Measurements from ENCODE around the gene CFAP126.

The CFAP126 gene

DNA sequence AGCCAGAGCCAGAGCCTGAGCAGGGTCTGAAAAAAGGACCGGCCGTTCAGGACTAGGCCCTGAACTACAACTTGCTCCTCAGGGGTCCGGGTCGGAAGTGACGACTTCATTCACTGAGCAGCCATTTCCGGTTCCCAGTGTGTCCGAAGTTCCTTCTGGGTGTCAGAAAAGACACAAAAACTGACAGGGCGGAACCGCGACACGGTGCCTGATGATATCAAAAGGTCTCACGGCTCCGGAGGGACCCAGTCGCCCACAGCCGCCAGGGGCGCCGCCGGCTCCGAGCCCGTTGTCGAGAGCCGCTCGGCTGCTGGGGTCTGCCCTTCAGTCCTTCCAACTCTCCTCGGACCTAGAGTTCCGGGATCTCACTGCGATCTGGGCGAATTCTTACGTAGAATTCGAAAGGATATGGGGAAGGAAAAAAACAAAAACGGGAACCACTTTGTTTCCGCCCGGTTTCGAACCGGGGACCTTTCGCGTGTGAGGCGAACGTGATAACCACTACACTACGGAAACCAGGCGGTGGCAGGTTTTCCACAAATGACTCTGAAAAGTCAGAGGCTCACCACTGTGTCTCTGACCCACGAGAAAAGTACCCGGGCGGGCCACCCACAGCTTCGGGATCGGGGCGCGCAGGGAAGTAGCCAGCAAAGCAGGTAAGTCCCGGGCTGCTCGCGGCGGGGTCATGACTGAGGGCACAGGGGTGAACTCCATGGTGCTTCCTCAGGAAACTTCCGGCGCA lies 31.8 kb upstream of the CFAP126 start (continued):
- TF ChIP-seq, protein P1, sequence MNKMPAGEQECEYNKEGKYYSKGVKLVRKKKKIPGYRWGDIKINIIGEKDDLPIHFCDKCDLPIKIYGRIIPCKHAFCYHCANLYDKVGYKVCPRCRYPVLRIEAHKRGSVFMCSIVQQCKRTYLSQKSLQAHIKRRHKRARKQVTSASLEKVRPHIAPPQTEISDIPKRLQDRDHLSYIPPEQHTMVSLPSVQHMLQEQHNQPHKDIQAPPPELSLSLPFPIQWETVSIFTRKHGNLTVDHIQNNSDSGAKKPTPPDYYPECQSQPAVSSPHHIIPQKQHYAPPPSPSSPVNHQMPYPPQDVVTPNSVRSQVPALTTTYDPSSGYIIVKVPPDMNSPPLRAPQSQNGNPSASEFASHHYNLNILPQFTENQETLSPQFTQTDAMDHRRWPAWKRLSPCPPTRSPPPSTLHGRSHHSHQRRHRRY (tag by site-specific recombination; IDR thresholded peaks at IDR 0.05): no peak
- TF ChIP-seq ZNF707 (tag by site-specific recombination; IDR thresholded peaks at IDR 0.05) (no peak), ZNF140 (tag by site-specific recombination; IDR thresholded peaks at IDR 0.05) (no peak), ZNF677 (tag by site-specific recombination; IDR thresholded peaks at IDR 0.05) (peak; percentile 75; the same call in 1 of the 2 replicates), ZNF626 (tag by site-specific recombination; IDR thresholded peaks at IDR 0.05) (no peak), ZBTB7A (tag by site-specific recombination; IDR thresholded peaks at IDR 0.05; ENCODE audit: low read depth) (no peak), ZNF585B (tag by site-specific recombination; IDR thresholded peaks at IDR 0.05) (no peak), ZNF248 (tag by site-specific recombination; IDR thresholded peaks at IDR 0.05) (no peak), ZNF157 (tag by site-specific recombination; IDR thresholded peaks at IDR 0.05) (no peak), ZNF544 (tag by site-specific recombination; IDR thresholded peaks at IDR 0.05) (no peak), ZNF776 (tag by site-specific recombination; IDR thresholded peaks at IDR 0.05; ENCODE audit: borderline replicate concordance) (no peak), ZNF658 (tag by site-specific recombination; IDR thresholded peaks at IDR 0.05) (no peak), ZNF670 (tag by site-specific recombination; IDR thresholded peaks at IDR 0.05; ENCODE audit: low read depth) (no peak), ZNF266 (tag by site-specific recombination; IDR thresholded peaks at IDR 0.05; ENCODE audit: low read depth) (no peak), ZFP41 (tag by site-specific recombination; IDR thresholded peaks at IDR 0.05; ENCODE audit: borderline replicate concordance) (no peak), ZNF2 (tag by site-specific recombination; IDR thresholded peaks at IDR 0.05) (peak; percentile 91), ZNF146 (tag by site-specific recombination; IDR thresholded peaks at IDR 0.05) (no peak), ZNF548 (tag by site-specific recombination; IDR thresholded peaks at IDR 0.05) (no peak), ZNF623 (tag by site-specific recombination; IDR thresholded peaks at IDR 0.05) (no peak), ZNF521 (tag by site-specific recombination; IDR thresholded peaks at IDR 0.05) (no peak), ZNF404 (tag by site-specific recombination; IDR thresholded peaks at IDR 0.05) (no peak), ZNF423 (tag by site-specific recombination; IDR thresholded peaks at IDR 0.05) (no peak)
- TF ChIP-seq, protein P2, sequence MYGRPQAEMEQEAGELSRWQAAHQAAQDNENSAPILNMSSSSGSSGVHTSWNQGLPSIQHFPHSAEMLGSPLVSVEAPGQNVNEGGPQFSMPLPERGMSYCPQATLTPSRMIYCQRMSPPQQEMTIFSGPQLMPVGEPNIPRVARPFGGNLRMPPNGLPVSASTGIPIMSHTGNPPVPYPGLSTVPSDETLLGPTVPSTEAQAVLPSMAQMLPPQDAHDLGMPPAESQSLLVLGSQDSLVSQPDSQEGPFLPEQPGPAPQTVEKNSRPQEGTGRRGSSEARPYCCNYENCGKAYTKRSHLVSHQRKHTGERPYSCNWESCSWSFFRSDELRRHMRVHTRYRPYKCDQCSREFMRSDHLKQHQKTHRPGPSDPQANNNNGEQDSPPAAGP (tag by site-specific recombination; IDR thresholded peaks at IDR 0.05): peak; percentile 82
- TF ChIP-seq, protein P3, sequence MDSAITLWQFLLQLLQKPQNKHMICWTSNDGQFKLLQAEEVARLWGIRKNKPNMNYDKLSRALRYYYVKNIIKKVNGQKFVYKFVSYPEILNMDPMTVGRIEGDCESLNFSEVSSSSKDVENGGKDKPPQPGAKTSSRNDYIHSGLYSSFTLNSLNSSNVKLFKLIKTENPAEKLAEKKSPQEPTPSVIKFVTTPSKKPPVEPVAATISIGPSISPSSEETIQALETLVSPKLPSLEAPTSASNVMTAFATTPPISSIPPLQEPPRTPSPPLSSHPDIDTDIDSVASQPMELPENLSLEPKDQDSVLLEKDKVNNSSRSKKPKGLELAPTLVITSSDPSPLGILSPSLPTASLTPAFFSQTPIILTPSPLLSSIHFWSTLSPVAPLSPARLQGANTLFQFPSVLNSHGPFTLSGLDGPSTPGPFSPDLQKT (IDR thresholded peaks at IDR 0.05; ENCODE audit: borderline replicate concordance, low read depth, low read length): no peak; the same call in 1 of the 2 replicates
- TF ChIP-seq, protein P4, sequence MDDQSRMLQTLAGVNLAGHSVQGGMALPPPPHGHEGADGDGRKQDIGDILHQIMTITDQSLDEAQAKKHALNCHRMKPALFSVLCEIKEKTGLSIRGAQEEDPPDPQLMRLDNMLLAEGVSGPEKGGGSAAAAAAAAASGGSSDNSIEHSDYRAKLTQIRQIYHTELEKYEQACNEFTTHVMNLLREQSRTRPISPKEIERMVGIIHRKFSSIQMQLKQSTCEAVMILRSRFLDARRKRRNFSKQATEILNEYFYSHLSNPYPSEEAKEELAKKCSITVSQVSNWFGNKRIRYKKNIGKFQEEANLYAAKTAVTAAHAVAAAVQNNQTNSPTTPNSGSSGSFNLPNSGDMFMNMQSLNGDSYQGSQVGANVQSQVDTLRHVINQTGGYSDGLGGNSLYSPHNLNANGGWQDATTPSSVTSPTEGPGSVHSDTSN (CRISPR knock-in tag; IDR thresholded peaks at IDR 0.05): peak; percentile 53; the same call in 1 of the 2 replicates
- TF ChIP-seq, protein P5, sequence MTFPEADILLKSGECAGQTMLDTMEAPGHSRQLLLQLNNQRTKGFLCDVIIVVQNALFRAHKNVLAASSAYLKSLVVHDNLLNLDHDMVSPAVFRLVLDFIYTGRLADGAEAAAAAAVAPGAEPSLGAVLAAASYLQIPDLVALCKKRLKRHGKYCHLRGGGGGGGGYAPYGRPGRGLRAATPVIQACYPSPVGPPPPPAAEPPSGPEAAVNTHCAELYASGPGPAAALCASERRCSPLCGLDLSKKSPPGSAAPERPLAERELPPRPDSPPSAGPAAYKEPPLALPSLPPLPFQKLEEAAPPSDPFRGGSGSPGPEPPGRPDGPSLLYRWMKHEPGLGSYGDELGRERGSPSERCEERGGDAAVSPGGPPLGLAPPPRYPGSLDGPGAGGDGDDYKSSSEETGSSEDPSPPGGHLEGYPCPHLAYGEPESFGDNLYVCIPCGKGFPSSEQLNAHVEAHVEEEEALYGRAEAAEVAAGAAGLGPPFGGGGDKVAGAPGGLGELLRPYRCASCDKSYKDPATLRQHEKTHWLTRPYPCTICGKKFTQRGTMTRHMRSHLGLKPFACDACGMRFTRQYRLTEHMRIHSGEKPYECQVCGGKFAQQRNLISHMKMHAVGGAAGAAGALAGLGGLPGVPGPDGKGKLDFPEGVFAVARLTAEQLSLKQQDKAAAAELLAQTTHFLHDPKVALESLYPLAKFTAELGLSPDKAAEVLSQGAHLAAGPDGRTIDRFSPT (tag by site-specific recombination; IDR thresholded peaks at IDR 0.05): 0 out of 2 replicates have a peak, but pooled peaks have one; percentile 43
- TF ChIP-seq, protein P6, sequence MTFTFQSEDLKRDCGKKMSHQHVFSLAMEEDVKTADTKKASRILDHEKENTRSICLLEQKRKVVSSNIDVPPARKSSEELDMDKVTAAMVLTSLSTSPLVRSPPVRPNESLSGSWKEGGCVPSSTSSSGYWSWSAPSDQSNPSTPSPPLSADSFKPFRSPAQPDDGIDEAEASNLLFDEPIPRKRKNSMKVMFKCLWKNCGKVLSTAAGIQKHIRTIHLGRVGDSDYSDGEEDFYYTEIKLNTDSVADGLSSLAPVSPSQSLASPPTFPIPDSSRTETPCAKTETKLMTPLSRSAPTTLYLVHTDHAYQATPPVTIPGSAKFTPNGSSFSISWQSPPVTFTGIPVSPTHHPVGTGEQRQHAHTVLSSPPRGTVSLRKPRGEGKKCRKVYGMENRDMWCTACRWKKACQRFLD (tag by site-specific recombination; IDR thresholded peaks at IDR 0.05): no peak
- TF ChIP-seq, protein P7, sequence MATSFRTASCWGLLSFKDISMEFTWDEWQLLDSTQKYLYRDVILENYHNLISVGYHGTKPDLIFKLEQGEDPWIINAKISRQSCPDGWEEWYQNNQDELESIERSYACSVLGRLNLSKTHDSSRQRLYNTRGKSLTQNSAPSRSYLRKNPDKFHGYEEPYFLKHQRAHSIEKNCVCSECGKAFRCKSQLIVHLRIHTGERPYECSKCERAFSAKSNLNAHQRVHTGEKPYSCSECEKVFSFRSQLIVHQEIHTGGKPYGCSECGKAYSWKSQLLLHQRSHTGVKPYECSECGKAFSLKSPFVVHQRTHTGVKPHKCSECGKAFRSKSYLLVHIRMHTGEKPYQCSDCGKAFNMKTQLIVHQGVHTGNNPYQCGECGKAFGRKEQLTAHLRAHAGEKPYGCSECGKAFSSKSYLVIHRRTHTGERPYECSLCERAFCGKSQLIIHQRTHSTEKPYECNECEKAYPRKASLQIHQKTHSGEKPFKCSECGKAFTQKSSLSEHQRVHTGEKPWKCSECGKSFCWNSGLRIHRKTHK (tag by site-specific recombination; IDR thresholded peaks at IDR 0.05): no peak
- TF ChIP-seq, protein P8, sequence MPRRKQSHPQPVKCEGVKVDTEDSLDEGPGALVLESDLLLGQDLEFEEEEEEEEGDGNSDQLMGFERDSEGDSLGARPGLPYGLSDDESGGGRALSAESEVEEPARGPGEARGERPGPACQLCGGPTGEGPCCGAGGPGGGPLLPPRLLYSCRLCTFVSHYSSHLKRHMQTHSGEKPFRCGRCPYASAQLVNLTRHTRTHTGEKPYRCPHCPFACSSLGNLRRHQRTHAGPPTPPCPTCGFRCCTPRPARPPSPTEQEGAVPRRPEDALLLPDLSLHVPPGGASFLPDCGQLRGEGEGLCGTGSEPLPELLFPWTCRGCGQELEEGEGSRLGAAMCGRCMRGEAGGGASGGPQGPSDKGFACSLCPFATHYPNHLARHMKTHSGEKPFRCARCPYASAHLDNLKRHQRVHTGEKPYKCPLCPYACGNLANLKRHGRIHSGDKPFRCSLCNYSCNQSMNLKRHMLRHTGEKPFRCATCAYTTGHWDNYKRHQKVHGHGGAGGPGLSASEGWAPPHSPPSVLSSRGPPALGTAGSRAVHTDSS (tag by site-specific recombination; IDR thresholded peaks at IDR 0.05): peak; percentile 14; the same call in 1 of the 2 replicates
